GM23338 (cell line): ENCODE data around the gene LIMA1. TPM values are rescaled to one million over a fixed set of nuclear protein-coding genes. Genes with fewer than 3 reads are reported as not detected.
"Not testable (repeated sequence)": the region's sequence is repeated elsewhere in the genome, so short reads cannot be mapped to it uniquely, and the experiment has no call there.

Experiments
- ATAC-seq: fragments of 200-7000 bp; cut with Tn5 transposase; 3 replicates; pipeline ENCODE4 v1.9.1; 2020
- DNase-seq: peaks from one replicate; pipeline ENCODE4 v3.0.0-alpha.2; 2015; ENCODE audit warnings: low spot score
- H2AFZ ChIP-seq: fragments of 200-600 bp; sonication (generic); 2 replicates; pipeline ENCODE4 v1.8.0; 2016; ENCODE audit warnings: antibody characterized with exemption, mild to moderate bottlenecking, moderate library complexity
- H3F3A ChIP-seq: fragments of 200-600 bp; sonication (generic); replicated peaks from 2 replicates; pipeline ENCODE4 v1.8.0; 2017; ENCODE audit warnings: antibody characterized with exemption, mixed run types, low read depth
- H3K27ac ChIP-seq: fragments of 200-600 bp; sonication (generic); 2 replicates; pipeline ENCODE4 v1.6.1; 2016; ENCODE audit warnings: low read depth
- H3K27me3 ChIP-seq: fragments of 200-600 bp; sonication (generic); 2 replicates; pipeline ENCODE4 v1.8.0; 2016; ENCODE audit warnings: mild to moderate bottlenecking, mixed run types, moderate library complexity; ENCODE audit not compliant: insufficient read depth
- H3K36me3 ChIP-seq: fragments of 200-600 bp; sonication (generic); 2 replicates; pipeline ENCODE4 v1.8.0; 2016; ENCODE audit warnings: mild to moderate bottlenecking; ENCODE audit not compliant: insufficient read depth
- H3K4me1 ChIP-seq: fragments of 200-600 bp; sonication (generic); 2 replicates; pipeline ENCODE4 v1.8.0; 2016; ENCODE audit warnings: mild to moderate bottlenecking, moderate library complexity; ENCODE audit not compliant: insufficient read depth
- H3K4me2 ChIP-seq: fragments of 200-600 bp; sonication (generic); 2 replicates; pipeline ENCODE4 v1.7.1; 2017; ENCODE audit warnings: mixed run types
- H3K4me3 ChIP-seq: fragments of 200-600 bp; sonication (generic); 2 replicates; pipeline ENCODE4 v1.6.1; 2016; ENCODE audit warnings: mixed run types
- H3K79me2 ChIP-seq: fragments of 200-600 bp; sonication (generic); replicated peaks from 2 replicates; pipeline ENCODE4 v1.8.0; 2017; ENCODE audit warnings: mild to moderate bottlenecking; ENCODE audit not compliant: insufficient read depth
- H3K9me2 ChIP-seq: fragments of 200-600 bp; sonication (generic); 2 replicates; pipeline ENCODE4 v1.8.0; 2017; ENCODE audit not compliant: insufficient read depth
- H4K20me1 ChIP-seq: fragments of 200-600 bp; sonication (generic); replicated peaks from 2 replicates; pipeline ENCODE4 v1.8.0; 2017; ENCODE audit warnings: mild to moderate bottlenecking; ENCODE audit not compliant: insufficient read depth
- H3K27ac Mint-ChIP-seq: 2 replicates; pipeline ENCODE4 v1.8.0; 2020; ENCODE audit warnings: inconsistent platforms, mild to moderate bottlenecking, moderate library complexity, mixed read lengths
- H3K27me3 Mint-ChIP-seq: 3 replicates; pipeline ENCODE4 v1.8.0; 2022; ENCODE audit warnings: low read depth, mild to moderate bottlenecking, moderate library complexity, mixed read lengths, inconsistent platforms; ENCODE audit not compliant: insufficient read depth, poor library complexity
- H3K36me3 Mint-ChIP-seq: 3 replicates; pipeline ENCODE4 v1.8.0; 2021; ENCODE audit warnings: low read depth, mild to moderate bottlenecking, inconsistent platforms, moderate library complexity, mixed read lengths
- H3K4me1 Mint-ChIP-seq: 3 replicates; pipeline ENCODE4 v1.8.0; 2020; ENCODE audit warnings: mild to moderate bottlenecking, inconsistent platforms, mixed read lengths
- H3K4me3 Mint-ChIP-seq: 3 replicates; pipeline ENCODE4 v1.8.0; 2021; ENCODE audit warnings: moderate library complexity, mild to moderate bottlenecking, inconsistent platforms, mixed read lengths
- H3K9me3 Mint-ChIP-seq: 3 replicates; pipeline ENCODE4 v1.8.0; 2020; ENCODE audit warnings: moderate library complexity, mild to moderate bottlenecking, inconsistent platforms, mixed read lengths
- CREB1 ChIP-seq: fragments of 250-450 bp; sonication (Bioruptor Pico); IDR thresholded peaks from 2 replicates; pipeline ENCODE4 v1.5.0; 2020; ENCODE audit warnings: low read depth, mild to moderate bottlenecking, moderate library complexity
- CTCF ChIP-seq, 2 experiments: fragments of 200-600 bp in 1 of 2; sonication (generic) in 1 of 2; conservative IDR thresholded peaks; 2 replicates each; pipeline versions ENCODE4 v1.5.1 to v1.6.1; 2016 to 2017; ENCODE audit warnings: antibody characterized with exemption in 2 of 2, low read depth in 2 of 2, mild to moderate bottlenecking in 2 of 2, moderate library complexity in 1 of 2
- EZH2 ChIP-seq: fragments of 200-600 bp; sonication (generic); IDR thresholded peaks from one replicate; pipeline ENCODE4 v1.8.0; 2017; ENCODE audit warnings: antibody characterized with exemption, mild to moderate bottlenecking, low read depth; ENCODE audit not compliant: unreplicated experiment
- EZH2phosphoT487 ChIP-seq: fragments of 200-600 bp; sonication (generic); IDR thresholded peaks from one replicate; pipeline ENCODE4 v1.8.1; 2018; ENCODE audit warnings: antibody characterized with exemption; ENCODE audit not compliant: unreplicated experiment
- NANOG ChIP-seq: IDR thresholded peaks from 2 replicates; pipeline ENCODE4 v1.6.1; 2016; ENCODE audit warnings: antibody characterized with exemption, borderline replicate concordance
- POLR2AphosphoS5 ChIP-seq: IDR thresholded peaks from 2 replicates; pipeline ENCODE4 v1.6.1; 2016; ENCODE audit warnings: antibody characterized with exemption, low read depth
- REST ChIP-seq: IDR thresholded peaks from one replicate; pipeline ENCODE4 v1.6.1; 2018; ENCODE audit warnings: antibody characterized with exemption; ENCODE audit not compliant: unreplicated experiment
- ZNF114 ChIP-seq: fragments of 250-450 bp; sonication (Bioruptor Pico); IDR thresholded peaks from 2 replicates; pipeline ENCODE4 v1.5.0; 2020; ENCODE audit warnings: mild to moderate bottlenecking, moderate library complexity
- ZNF331 ChIP-seq: fragments of 250-450 bp; sonication (Bioruptor Pico); IDR thresholded peaks from 2 replicates; pipeline ENCODE4 v1.5.0; 2020; ENCODE audit warnings: low read depth, mild to moderate bottlenecking, moderate library complexity
- ZNF462 ChIP-seq: fragments of 250-450 bp; sonication (Bioruptor Pico); IDR thresholded peaks from 2 replicates; pipeline ENCODE4 v1.5.0; 2020; ENCODE audit warnings: mild to moderate bottlenecking, moderate library complexity
- polyA plus RNA-seq: library from polyadenylated mRNA; unstranded; fragments of >200 nt; fragmentation: Nextera tagmentation; extraction: Ambion mirVana; gene quantifications from 2 replicates; pipeline ENCODE4 v1.2.1, GENCODE V29; 2016
- total RNA-seq: library from RNA; depleted of rRNA; stranded (reverse); fragments of >200 nt; shearing (Covaris generic); gene quantifications from 2 replicates; pipeline ENCODE4 v1.2.3, GENCODE V29; 2014

Gene LIMA1
- total and polyA plus RNA-seq, 2 experiments from 2014 or later: 27.7 to 29.6 TPM

GRCh38 chr12:50247665-50248064, 35.7 kb downstream of the LIMA1 start:
- H3K27me3 ChIP-seq, H3K27ac ChIP-seq, H3K4me3 Mint-ChIP-seq, H3K79me2 ChIP-seq, H3K27me3 Mint-ChIP-seq, H3K27ac Mint-ChIP-seq, H3K4me1 ChIP-seq, H4K20me1 ChIP-seq, H3K36me3 Mint-ChIP-seq, DNase-seq, H3K36me3 ChIP-seq, H3F3A ChIP-seq, H3K4me3 ChIP-seq, ATAC-seq, H3K9me3 Mint-ChIP-seq, H2AFZ ChIP-seq, H3K9me2 ChIP-seq, H3K4me2 ChIP-seq: not testable (repeated sequence)
- H3K4me1 Mint-ChIP-seq: peaks cover 11% of the 10 kb centered on the region; the same call in 2 of the 3 replicates

- Histone ChIP-seq H3F3A (no peaks in the 10 kb centered on the region), H3K27me3 (no peaks in the 10 kb centered on the region), H3K79me2 (no peaks in the 10 kb centered on the region), H3K4me1 (no peaks in the 10 kb centered on the region), H3K9me2 (no peaks in the 10 kb centered on the region), H2AFZ (no peak overlapping the region), H3K36me3 (no peaks in the 10 kb centered on the region), H3K27ac (no peak overlapping the region), H4K20me1 (no peaks in the 10 kb centered on the region), H3K4me2 (no peak overlapping the region), H3K4me3 (no peak overlapping the region)
- Mint-ChIP-seq H3K36me3 (no peaks in the 10 kb centered on the region), H3K4me1 (peaks cover 11% of the 10 kb centered on the region; the same call in 2 of the 3 replicates), H3K27me3 (no peaks in the 10 kb centered on the region), H3K4me3 (no peak overlapping the region), H3K27ac (no peak overlapping the region), H3K9me3 (no peaks in the 10 kb centered on the region)
- DNase-seq (no peak), ATAC-seq (no peak)
- TF ChIP-seq NANOG (no peak), ZNF462 (CRISPR knock-in tag) (no peak), REST (no peak), POLR2AphosphoS5 (no peak), EZH2phosphoT487 (no peak), CTCF (conservative IDR thresholded peaks at IDR 0.05; ENCODE audit: low read depth in 2 of 2) (no peak), ZNF114 (no peak), CREB1 (CRISPR knock-in tag) (no peak), ZNF331 (CRISPR knock-in tag) (no peak), EZH2 (no peak)
These were observed 36.3 kb downstream of the LIMA1 start for GRCh38 chr12:50246873-50247612.
